ENCODE measurements around the gene CELF2.

GRCh38 chr10:11025978-11026377, 8.3 kb downstream of the CELF2 start:
- TF ChIP-seq, protein P1, sequence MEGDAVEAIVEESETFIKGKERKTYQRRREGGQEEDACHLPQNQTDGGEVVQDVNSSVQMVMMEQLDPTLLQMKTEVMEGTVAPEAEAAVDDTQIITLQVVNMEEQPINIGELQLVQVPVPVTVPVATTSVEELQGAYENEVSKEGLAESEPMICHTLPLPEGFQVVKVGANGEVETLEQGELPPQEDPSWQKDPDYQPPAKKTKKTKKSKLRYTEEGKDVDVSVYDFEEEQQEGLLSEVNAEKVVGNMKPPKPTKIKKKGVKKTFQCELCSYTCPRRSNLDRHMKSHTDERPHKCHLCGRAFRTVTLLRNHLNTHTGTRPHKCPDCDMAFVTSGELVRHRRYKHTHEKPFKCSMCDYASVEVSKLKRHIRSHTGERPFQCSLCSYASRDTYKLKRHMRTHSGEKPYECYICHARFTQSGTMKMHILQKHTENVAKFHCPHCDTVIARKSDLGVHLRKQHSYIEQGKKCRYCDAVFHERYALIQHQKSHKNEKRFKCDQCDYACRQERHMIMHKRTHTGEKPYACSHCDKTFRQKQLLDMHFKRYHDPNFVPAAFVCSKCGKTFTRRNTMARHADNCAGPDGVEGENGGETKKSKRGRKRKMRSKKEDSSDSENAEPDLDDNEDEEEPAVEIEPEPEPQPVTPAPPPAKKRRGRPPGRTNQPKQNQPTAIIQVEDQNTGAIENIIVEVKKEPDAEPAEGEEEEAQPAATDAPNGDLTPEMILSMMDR (IDR thresholded peaks at IDR 0.05 in 8 of 11, conservative IDR thresholded peaks at IDR 0.05 in 3 of 11): no peak
- TF ChIP-seq POLR2A (IDR thresholded peaks at IDR 0.05): no peak

Data from spleen (tissue), 7 donors.